ENCODE data around the gene SLC12A1.

SLC12A1 gene

DNA sequence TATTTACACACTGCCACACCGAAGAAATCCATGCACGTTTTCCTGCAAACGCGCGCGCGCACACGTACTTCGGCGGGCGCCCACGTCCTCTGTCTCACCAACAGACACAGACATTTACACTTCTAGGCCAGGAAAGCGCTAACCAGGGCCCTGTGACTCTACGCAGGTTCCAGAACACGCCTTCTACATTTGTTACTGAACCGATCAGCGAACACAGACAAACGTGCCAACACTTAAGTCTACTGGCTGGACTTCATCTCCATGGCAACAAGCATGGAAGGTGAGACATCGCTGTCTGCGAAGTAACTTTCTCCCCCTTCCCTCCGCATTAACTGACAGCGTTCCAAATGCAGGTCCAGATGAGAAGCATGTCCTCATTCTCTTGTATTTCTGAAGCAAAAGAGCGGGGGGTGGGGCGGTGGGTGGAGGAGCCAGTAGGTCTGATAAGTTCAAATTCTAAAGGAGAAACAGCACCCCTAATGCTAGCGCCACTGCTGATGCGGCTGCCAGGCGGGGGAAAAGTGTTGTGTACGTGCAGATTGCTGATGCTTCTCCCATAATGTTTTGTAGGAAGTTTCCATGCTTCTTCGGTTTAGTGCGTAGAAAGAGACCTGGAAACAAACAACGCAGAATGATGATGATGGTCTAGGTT, 14.4 kb upstream of the SLC12A1 start, which contains the start of gene CTXN2:
Gene CTXN2, plus strand, starts transcription at position 92 of the 652 bp plus-strand sequence. CDS start 9,636 bp downstream, outside the sequence.
- no peak for DNase-seq (ENCODE audit: low read depth)
- TF ChIP-seq, protein P1, sequence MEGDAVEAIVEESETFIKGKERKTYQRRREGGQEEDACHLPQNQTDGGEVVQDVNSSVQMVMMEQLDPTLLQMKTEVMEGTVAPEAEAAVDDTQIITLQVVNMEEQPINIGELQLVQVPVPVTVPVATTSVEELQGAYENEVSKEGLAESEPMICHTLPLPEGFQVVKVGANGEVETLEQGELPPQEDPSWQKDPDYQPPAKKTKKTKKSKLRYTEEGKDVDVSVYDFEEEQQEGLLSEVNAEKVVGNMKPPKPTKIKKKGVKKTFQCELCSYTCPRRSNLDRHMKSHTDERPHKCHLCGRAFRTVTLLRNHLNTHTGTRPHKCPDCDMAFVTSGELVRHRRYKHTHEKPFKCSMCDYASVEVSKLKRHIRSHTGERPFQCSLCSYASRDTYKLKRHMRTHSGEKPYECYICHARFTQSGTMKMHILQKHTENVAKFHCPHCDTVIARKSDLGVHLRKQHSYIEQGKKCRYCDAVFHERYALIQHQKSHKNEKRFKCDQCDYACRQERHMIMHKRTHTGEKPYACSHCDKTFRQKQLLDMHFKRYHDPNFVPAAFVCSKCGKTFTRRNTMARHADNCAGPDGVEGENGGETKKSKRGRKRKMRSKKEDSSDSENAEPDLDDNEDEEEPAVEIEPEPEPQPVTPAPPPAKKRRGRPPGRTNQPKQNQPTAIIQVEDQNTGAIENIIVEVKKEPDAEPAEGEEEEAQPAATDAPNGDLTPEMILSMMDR (IDR thresholded peaks at IDR 0.05; ENCODE audit: insufficient read depth, low read depth, low read length, missing control alignments), result no peak
- H3K4me3 ChIP-seq (ENCODE audit: low read depth, low read length), result no peak within 1 kb of the TSS

DNA sequence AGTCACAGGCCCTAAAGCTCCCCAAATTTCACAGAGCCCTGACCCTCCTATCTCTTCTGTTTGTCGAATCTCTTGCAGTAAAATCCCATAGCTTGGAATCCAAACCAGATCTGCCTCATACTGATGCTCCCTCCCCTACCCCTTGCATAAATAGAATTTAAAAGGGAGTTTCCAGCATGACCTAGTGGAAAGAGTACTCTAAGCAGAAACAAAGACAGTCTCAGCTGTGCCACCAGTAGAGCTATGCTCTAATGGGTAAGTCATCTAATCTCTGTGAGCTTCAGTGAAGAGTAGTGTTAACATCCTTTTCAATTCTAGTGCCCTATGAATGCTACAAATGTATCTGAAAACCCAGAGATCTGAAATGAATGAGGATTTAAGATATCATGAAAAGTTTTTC, 4.0 kb upstream of the SLC12A1 start:
- DNase-seq (ENCODE audit: low read depth), result no peak
- no peak overlapping the region for H3K4me3 ChIP-seq (ENCODE audit: low read depth, low read length)
- TF ChIP-seq, protein P1 (IDR thresholded peaks at IDR 0.05; ENCODE audit: insufficient read depth, low read depth, low read length, missing control alignments), result no peak

DNA sequence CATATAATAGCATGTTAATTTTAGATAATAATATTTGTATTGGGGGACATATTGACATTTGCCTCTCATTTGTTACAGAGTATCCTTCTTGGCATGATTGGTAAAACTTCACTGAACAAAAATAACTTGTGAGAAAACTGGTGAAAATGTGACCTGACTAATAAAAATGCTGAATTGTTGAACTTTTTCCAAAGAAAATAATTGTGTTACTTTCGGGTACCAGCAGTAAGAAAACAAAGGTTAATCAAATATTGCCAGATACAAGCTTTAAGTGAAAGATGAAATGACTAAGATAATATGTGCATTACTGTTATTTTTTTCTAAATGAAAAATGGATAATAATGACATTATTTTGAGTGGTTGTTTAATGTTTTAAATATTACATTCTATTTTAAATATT, 15.2 kb downstream of the SLC12A1 start:
- no peak overlapping the region for H3K4me3 ChIP-seq (ENCODE audit: low read depth, low read length)
- no peak for DNase-seq (ENCODE audit: low read depth)
- TF ChIP-seq, protein P1 (IDR thresholded peaks at IDR 0.05; ENCODE audit: insufficient read depth, low read depth, low read length, missing control alignments), result no peak

DNA sequence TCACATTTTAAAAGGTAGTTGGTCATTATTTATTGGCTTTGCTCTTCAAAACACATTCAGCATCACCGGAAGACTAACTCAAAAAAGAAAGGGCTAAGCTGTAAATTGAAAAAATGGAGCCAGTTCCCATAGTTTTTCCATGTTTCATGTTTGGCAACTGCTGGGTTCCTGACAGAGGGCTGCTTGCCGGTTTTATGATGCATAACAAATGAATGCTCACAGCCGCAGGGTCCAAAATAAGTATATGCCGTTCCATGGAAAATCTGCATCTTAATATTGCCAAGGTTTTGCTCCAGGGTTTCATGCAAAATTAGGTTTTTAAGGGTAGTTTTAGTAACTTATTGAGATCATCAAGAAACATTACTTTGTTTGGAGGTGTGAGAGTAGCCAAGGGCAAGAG, 15.8 kb downstream of the SLC12A1 start:
- TF ChIP-seq, protein P1 (IDR thresholded peaks at IDR 0.05; ENCODE audit: insufficient read depth, low read depth, low read length, missing control alignments), result no peak
- no peak for DNase-seq (ENCODE audit: low read depth)
- no peak overlapping the region for H3K4me3 ChIP-seq (ENCODE audit: low read depth, low read length)

DNA sequence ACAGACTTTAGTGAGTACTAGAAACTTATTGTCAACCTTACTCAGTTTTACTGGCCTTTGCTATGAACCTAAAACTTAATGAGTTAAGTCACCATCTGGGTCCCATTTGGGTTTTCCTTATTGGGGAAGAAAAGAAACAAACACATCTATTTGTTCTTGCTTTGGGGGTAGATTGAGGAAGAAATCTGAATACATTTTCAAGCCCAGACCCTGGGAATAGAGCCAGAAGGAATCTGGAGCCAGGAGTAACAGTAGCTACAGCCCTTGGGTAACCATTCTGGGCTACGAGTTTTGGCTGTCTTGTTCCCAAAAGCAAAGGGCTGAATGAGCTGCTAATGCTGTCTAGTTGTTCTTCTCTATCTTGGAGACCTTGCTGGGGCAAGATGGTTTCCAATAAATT, 16.5 kb downstream of the SLC12A1 start:
- H3K4me3 ChIP-seq (ENCODE audit: low read depth, low read length), result no peak overlapping the region
- TF ChIP-seq, protein P1 (IDR thresholded peaks at IDR 0.05; ENCODE audit: insufficient read depth, low read depth, low read length, missing control alignments), result no peak
- no peak for DNase-seq (ENCODE audit: low read depth)

DNA sequence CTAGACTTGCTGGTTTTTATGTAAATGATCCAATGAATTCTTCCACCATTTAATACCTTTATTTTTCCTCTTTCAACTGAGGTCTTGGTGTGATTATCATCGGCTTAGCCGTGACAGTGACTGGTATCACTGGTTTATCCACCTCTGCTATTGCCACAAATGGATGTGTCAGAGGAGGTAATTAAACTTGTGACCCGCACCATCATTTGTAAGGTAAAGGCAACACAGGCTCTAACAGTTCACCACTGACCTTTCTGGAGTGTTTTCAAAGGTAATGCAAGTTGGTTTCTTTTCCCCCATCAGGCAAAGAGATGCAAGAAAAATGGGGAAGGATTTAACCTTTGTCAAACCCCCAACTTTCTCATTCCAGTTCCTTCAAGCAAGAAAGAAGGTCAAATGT, 19.7 kb downstream of the SLC12A1 start:
- no peak overlapping the region for H3K4me3 ChIP-seq (ENCODE audit: low read depth, low read length)
- TF ChIP-seq, protein P1 (IDR thresholded peaks at IDR 0.05; ENCODE audit: insufficient read depth, low read depth, low read length, missing control alignments), result no peak
- DNase-seq (ENCODE audit: low read depth), result no peak

DNA sequence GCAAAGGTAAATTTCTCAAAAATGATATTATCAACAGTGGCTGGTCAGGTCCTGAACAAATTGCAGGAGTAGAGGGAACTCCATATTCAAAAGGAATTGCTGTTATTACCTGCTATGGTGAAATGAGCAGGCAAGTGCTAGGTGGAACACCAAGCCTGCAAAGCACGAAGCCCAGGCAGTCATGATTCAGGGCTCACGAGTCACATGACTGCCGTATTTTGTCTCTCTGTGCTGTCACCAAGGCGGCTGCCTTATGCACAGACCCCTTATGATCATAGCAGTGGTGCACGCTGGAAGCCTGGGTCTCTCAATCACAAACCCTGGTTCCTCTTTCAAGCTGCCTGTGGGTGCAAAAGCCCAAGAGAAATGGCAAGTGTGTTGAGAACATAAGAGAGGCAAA, 24.4 kb downstream of the SLC12A1 start:
- TF ChIP-seq, protein P1 (IDR thresholded peaks at IDR 0.05; ENCODE audit: insufficient read depth, low read depth, low read length, missing control alignments), result no peak
- no peak for DNase-seq (ENCODE audit: low read depth)
- H3K4me3 ChIP-seq (ENCODE audit: low read depth, low read length), result no peak overlapping the region
